Measurements from ENCODE around the gene BAZ2B.

GRCh38 chr2:159564081-159564480 lies 52.3 kb downstream of the BAZ2B start:
- TF ChIP-seq POLR2A (IDR thresholded peaks at IDR 0.05) (no peak), POLR2AphosphoS5 (IDR thresholded peaks at IDR 0.05) (no peak)
